GM13976 (cell line): ENCODE measurements around the gene DLGAP4.
A peak's percentile ranks its signal among the peaks of the same experiment; 100 is the strongest.

Experiments
- DNase-seq: peaks from one replicate; pipeline ENCODE4 v3.0.0; 2012; ENCODE audit warnings: low spot score
- CTCF ChIP-seq: IDR thresholded peaks from 2 replicates; pipeline ENCODE4 v1.5.1; 2012; ENCODE audit warnings: borderline replicate concordance, mild to moderate bottlenecking; ENCODE audit not compliant: insufficient read depth; ENCODE audit errors: extremely low read depth, missing control alignments, control extremely low read depth
- in situ Hi-C: fragments of 300-500 bp; cut with MboI; formaldehyde crosslinking; loops from one replicate; pipeline ENCODE4 v1.12.0; 2022; ENCODE audit warnings: low sequenced_read_pairs, mixed read lengths, inconsistent platforms; ENCODE audit not compliant: unreplicated experiment

The DLGAP4 gene

DNA sequence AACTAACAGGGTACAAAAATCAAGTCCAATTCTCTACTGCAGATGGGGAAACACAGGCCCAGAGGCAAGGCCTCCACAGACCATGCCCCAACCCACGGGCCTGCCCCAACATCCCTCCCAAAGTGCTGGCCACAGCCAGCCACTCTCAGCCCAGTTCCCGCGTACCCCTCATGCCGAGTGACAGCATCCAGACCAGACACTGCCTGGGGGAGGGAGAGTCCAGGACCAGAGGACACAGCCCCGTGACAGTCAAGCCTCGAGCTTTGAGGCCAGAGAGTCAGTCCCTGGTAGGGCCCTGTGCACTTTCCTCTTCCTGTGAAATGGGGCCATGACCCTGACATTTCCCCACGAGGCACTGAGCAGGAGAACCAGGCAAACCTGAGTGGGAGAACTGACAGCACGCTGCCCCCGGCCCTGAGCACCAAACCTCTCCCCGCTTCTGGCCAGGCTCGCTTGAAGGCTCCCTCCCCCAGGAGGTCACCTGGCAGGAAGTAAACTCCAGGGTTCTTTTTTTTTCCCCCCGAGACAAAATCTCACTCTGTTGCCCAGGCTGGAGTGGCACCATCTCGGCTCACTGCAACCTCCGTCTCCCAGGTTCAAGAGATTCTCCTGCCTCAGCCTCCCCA is 240.1 kb downstream of the DLGAP4 start:
- peak; percentile 28 for DNase-seq
- in situ Hi-C loops: no loop called here
- no peak for TF ChIP-seq CTCF

GRCh38 chr20:36547186-36548005 is 241.3 kb downstream of the DLGAP4 start:
- DNase-seq: no peak
- in situ Hi-C loops: no loop called here
- TF ChIP-seq CTCF: no peak

GRCh38 chr20:36548006-36548315 is 241.8 kb downstream of the DLGAP4 start:
- DNase-seq: peak; percentile 15
- peak; percentile 4 for TF ChIP-seq CTCF
- in situ Hi-C loops: no loop called here

- TF ChIP-seq CTCF: no peak
- DNase-seq: peak; percentile 32
- in situ Hi-C loops: no loop called here
Observed at GRCh38 chr20:36548704-36549627, 242.8 kb downstream of the DLGAP4 start.

DNA sequence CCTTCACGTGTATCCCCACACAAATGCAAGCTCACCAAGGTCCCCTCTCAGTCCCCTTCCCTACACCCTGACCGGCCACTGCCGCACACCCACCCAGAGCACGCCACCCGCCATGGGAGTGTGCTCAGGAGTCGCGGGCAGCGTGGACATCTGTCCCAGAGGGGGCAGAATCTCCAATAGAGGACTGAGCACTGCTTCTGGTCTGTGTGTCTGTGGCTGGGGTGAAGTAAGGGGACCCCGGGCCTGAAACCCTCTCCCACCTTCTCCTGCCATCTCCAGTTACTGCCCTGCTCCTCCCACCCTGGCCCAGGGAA is 243.4 kb downstream of the DLGAP4 start:
- in situ Hi-C loops: no loop called here

More for the DNA sequence above, 243.4 kb downstream of the DLGAP4 start:
- DNase-seq: peak; percentile 32
- TF ChIP-seq CTCF: no peak
